ENCODE results near the gene FOXC2.

The FOXC2 gene

GRCh38 chr16:86558355-86559193, 8.1 kb upstream of the FOXC2 start:
- DNase-seq: no peak

GRCh38 chr16:86559802-86560305, 6.8 kb upstream of the FOXC2 start:
- DNase-seq: no peak

GRCh38 chr16:86562356-86562755, 4.3 kb upstream of the FOXC2 start:
- DNase-seq: no peak

- DNase-seq: peak; percentile 82
Observed at GRCh38 chr16:86563469-86564345, 2.9 kb upstream of the FOXC2 start.

- DNase-seq: no peak
Observed at GRCh38 chr16:86565181-86565631, 1.4 kb upstream of the FOXC2 start.

GRCh38 chr16:86565644-86566511, 751 bp upstream of the FOXC2 start:
- no peak for DNase-seq

- no peak for DNase-seq
Observed at GRCh38 chr16:86566966-86567700, 504 bp downstream of the FOXC2 start.

GRCh38 chr16:86567701-86568581, 1.3 kb downstream of the FOXC2 start:
- DNase-seq: no peak

- no peak for DNase-seq
Observed at GRCh38 chr16:86568677-86569623, 2.3 kb downstream of the FOXC2 start.

GRCh38 chr16:86569701-86570447, 3.2 kb downstream of the FOXC2 start:
- no peak for DNase-seq

GRCh38 chr16:86570558-86571529, 4.2 kb downstream of the FOXC2 start:
- DNase-seq: no peak

GRCh38 chr16:86571530-86571915, 4.9 kb downstream of the FOXC2 start:
- DNase-seq: no peak

GRCh38 chr16:86572041-86572521, 5.5 kb downstream of the FOXC2 start:
- DNase-seq: no peak

GRCh38 chr16:86572606-86573005, 6.0 kb downstream of the FOXC2 start:
- DNase-seq: no peak

- DNase-seq: no peak
Observed at GRCh38 chr16:86573215-86573614, 6.6 kb downstream of the FOXC2 start.

- DNase-seq: no peak
Observed at GRCh38 chr16:86573646-86574508, 7.2 kb downstream of the FOXC2 start.

All from 8988T (cell line).